GM12878 (cell line): ENCODE data around the gene KRT12. TPM values are rescaled to one million over a fixed set of nuclear protein-coding genes. Genes with fewer than 3 reads are reported as not detected.

Experiments
- ATAC-seq: fragments of 200-7000 bp; cut with Tn5 transposase; 3 replicates; pipeline ENCODE4 v1.9.1; 2020; ENCODE audit warnings: mild to moderate bottlenecking, moderate library complexity
- BruUV-seq: library from RNA; stranded (reverse); fragments of 400-500 nt; replicated peaks from 2 replicates; lab custom pipeline; 2021; lab: Mats Ljungman, UMichigan
- CTCF ChIA-PET: fragments of 300-600 bp; sonication (Branson Sonifier 250); formaldehyde crosslinking; extraction: SDS; loops from one replicate; lab custom pipeline; 2021; ENCODE audit warnings: inconsistent platforms; lab: Yijun Ruan, JAX
- POLR2A ChIA-PET: fragments of 350-600 bp; formaldehyde crosslinking; extraction: SDS; loops from one replicate; lab custom pipeline; 2021; ENCODE audit warnings: inconsistent platforms; lab: Charles Lee
- RAD21 ChIA-PET: fragments of 300-600 bp; sonication (Branson Sonifier 250); formaldehyde crosslinking; loops from one replicate; lab custom pipeline; 2023; ENCODE audit warnings: antibody characterized with exemption; ENCODE audit not compliant: unreplicated experiment; lab: Charles Lee
- SMC1A ChIA-PET: fragments of 300-600 bp; sonication (Branson Sonifier 250); formaldehyde crosslinking; loops from one replicate; lab custom pipeline; 2023; ENCODE audit not compliant: unreplicated experiment, uncharacterized antibody; lab: Charles Lee
- DNase-seq: peaks from one replicate; pipeline ENCODE4 v3.0.0-alpha.2; 2011; ENCODE audit warnings: low read depth, low spot score
- FAIRE-seq: peaks from 3 replicates; lab custom pipeline; 2011; peaks lifted over from hg19 to GRCh38; lab: Jason Lieb, UNC
- H2AFZ ChIP-seq: 2 replicates; pipeline ENCODE4 v1.6.0; 2011; ENCODE audit warnings: low read depth, low read length, control low read depth; ENCODE audit not compliant: control insufficient read depth
- H3K27ac ChIP-seq: 2 replicates; pipeline ENCODE4 v1.5.1; 2011; ENCODE audit warnings: control low read depth; ENCODE audit not compliant: control insufficient read depth, insufficient read depth
- H3K27me3 ChIP-seq, 2 experiments: replicated peaks in 1 of 2; 2 replicates each; pipeline versions ENCODE4 v1.6.0 to v1.6.1; 2011; ENCODE audit warnings: low read length in 1 of 2; ENCODE audit not compliant: control insufficient read depth in 2 of 2, insufficient read depth in 2 of 2
- H3K36me3 ChIP-seq, 2 experiments: 2 replicates each; pipeline ENCODE4 v1.5.1; 2011; ENCODE audit warnings: low read length in 1 of 2; ENCODE audit not compliant: control insufficient read depth in 2 of 2, insufficient read depth in 2 of 2
- H3K4me1 ChIP-seq: 2 replicates; pipeline ENCODE4 v1.6.1; 2011; ENCODE audit warnings: mild to moderate bottlenecking, low read length, moderate library complexity, mixed read lengths; ENCODE audit not compliant: control insufficient read depth, insufficient read depth
- H3K4me2 ChIP-seq: 2 replicates; pipeline ENCODE4 v1.6.0; 2011; ENCODE audit warnings: control low read depth; ENCODE audit not compliant: control insufficient read depth, insufficient read depth
- H3K4me3 ChIP-seq: fragments of 200-600 bp; sonication (generic); 2 replicates; pipeline ENCODE4 v1.5.1; 2016
- H3K79me2 ChIP-seq: 2 replicates; pipeline ENCODE4 v1.6.0; 2011; ENCODE audit warnings: low read length; ENCODE audit not compliant: control insufficient read depth, insufficient read depth
- H3K9ac ChIP-seq: 2 replicates; pipeline ENCODE4 v1.8.0; 2011; ENCODE audit warnings: low read length, control low read depth, mixed read lengths; ENCODE audit not compliant: control insufficient read depth, insufficient read depth
- H3K9me3 ChIP-seq: replicated peaks from 3 replicates; pipeline ENCODE4 v1.5.1; 2011; ENCODE audit warnings: mild to moderate bottlenecking, low read length; ENCODE audit not compliant: control insufficient read depth, insufficient read depth
- H4K20me1 ChIP-seq: 2 replicates; pipeline ENCODE4 v1.6.0; 2011; ENCODE audit not compliant: control insufficient read depth, insufficient read depth
- BRCA1 ChIP-seq: IDR thresholded peaks from 2 replicates; pipeline ENCODE4 v1.6.1; 2011; ENCODE audit warnings: low read depth, low read length, improper control_type of control experiment
- EGR1 ChIP-seq, 2 experiments: IDR thresholded peaks; 1 replicate in 1 of 2; 2 replicates in 1 of 2; pipeline ENCODE4 v1.6.1; 2011 to 2012; ENCODE audit warnings: low read depth in 2 of 2, low read length in 2 of 2, borderline replicate concordance in 1 of 2, mild to moderate bottlenecking in 1 of 2, moderate library complexity in 1 of 2
- WGBS: methylation state at CpG from one replicate; pipeline ENCODE4 v1.1.6; 2016; ENCODE audit warnings: low lambda C conversion rate; ENCODE audit not compliant: insufficient replicate concordance, insufficient coverage; ENCODE audit errors: missing lambda C conversion rate; 5-methylcytosine and 5-hydroxymethylcytosine counted together
- in situ Hi-C: fragments of 300-500 bp; cut with MboI; formaldehyde crosslinking; loops from 9 replicates; pipeline ENCODE4 v1.14.3; 2018; ENCODE audit warnings: mixed read lengths
- intact Hi-C: fragments of 100-400 bp; cut with micrococcal nuclease; formaldehyde crosslinking; loops from one replicate; pipeline ENCODE4 v1.14.2; 2022; ENCODE audit not compliant: unreplicated experiment
- polyA plus RNA-seq, 11 experiments: library from polyadenylated mRNA; depleted of rRNA in 4 of 11; unstranded in 6 of 11; stranded (reverse) in 5 of 11; fragments of >200 nt; fragmentation: Nextera tagmentation in 4 of 11; fragmentation: Illumina TruSeq in 1 of 11; extraction: Ambion mirVana in 4 of 11; extraction: Trizol in 1 of 11; gene quantifications; 1 replicate in 1 of 11; 2 replicates in 10 of 11; pipeline versions ENCODE4 v1.2.1 to v1.2.3, GENCODE V29; 2011 to 2016; ENCODE audit warnings: inconsistent platforms in 2 of 11, missing spikeins in 2 of 11, low read depth in 1 of 11
- total RNA-seq, 4 experiments: library from RNA; depleted of rRNA in 3 of 4; stranded (reverse); fragments of >200 nt in 3 of 4; fragmentation: Illumina TruSeq in 1 of 4; extraction: Trizol in 1 of 4; gene quantifications; 2 replicates each; pipeline versions ENCODE4 v1.2.1 to v1.2.3, GENCODE V29; 2013 to 2021
- TF ChIP-seq, protein P1 (sequence below): fragments of 450-650 bp; IDR thresholded peaks from 2 replicates; pipeline ENCODE4 v1.6.1; 2016; ENCODE audit warnings: mild to moderate bottlenecking, moderate library complexity, borderline replicate concordance

KRT12 gene
- total and polyA plus RNA-seq, 10 of the 15 experiments (the other 5 are each of a cell fraction or from before 2014, with no cell fraction given): not detected

- ChIA-PET SMC1A (interaction anchor here (1.4 to 2.2 kb wide), 4 partner anchors 11 to 792 kb away, joined by 3 to 11 read pairs (median 8); no protein-coding TSS in a partner anchor), RAD21 (interaction anchor here (0.7 to 2.5 kb wide), 7 partner anchors 47 to 806 kb away, joined by 3 to 10 read pairs (median 4); no protein-coding TSS in a partner anchor), CTCF (interaction anchor here (0.5 to 3.1 kb wide), 18 partner anchors 9 to 806 kb away, joined by 3 to 20 read pairs (median 6); partner anchors contain the start of gene KRT12), POLR2A (no interaction called here)
- DNase-seq (no peak), ATAC-seq (no peak), FAIRE-seq (no peak)
- Histone ChIP-seq H2AFZ (no peak overlapping the region), H3K79me2 (no peaks in the 10 kb centered on the region), H4K20me1 (no peaks in the 10 kb centered on the region), H3K27ac (no peak overlapping the region), H3K9me3 (no peaks in the 10 kb centered on the region), H3K36me3 (no peaks in the 10 kb centered on the region), H3K4me3 (no peak overlapping the region), H3K27me3 (peaks cover 0 to 4% of the 10 kb centered on the region in 2 experiments; a peak in 3 of 4 replicates), H3K4me1 (no peaks in the 10 kb centered on the region)
- intact Hi-C loops: loop anchor here (2.0 to 5.0 kb wide), 4 partner anchors 55 to 805 kb away; no protein-coding TSS in a partner anchor
- in situ Hi-C loops: no loop called here
- TF ChIP-seq BRCA1 (no peak), EGR1 (IDR thresholded peaks at IDR 0.05; ENCODE audit: borderline replicate concordance in 1 of 2, low read depth in 2 of 2, low read length in 2 of 2) (no peak)
- TF ChIP-seq, protein P1, sequence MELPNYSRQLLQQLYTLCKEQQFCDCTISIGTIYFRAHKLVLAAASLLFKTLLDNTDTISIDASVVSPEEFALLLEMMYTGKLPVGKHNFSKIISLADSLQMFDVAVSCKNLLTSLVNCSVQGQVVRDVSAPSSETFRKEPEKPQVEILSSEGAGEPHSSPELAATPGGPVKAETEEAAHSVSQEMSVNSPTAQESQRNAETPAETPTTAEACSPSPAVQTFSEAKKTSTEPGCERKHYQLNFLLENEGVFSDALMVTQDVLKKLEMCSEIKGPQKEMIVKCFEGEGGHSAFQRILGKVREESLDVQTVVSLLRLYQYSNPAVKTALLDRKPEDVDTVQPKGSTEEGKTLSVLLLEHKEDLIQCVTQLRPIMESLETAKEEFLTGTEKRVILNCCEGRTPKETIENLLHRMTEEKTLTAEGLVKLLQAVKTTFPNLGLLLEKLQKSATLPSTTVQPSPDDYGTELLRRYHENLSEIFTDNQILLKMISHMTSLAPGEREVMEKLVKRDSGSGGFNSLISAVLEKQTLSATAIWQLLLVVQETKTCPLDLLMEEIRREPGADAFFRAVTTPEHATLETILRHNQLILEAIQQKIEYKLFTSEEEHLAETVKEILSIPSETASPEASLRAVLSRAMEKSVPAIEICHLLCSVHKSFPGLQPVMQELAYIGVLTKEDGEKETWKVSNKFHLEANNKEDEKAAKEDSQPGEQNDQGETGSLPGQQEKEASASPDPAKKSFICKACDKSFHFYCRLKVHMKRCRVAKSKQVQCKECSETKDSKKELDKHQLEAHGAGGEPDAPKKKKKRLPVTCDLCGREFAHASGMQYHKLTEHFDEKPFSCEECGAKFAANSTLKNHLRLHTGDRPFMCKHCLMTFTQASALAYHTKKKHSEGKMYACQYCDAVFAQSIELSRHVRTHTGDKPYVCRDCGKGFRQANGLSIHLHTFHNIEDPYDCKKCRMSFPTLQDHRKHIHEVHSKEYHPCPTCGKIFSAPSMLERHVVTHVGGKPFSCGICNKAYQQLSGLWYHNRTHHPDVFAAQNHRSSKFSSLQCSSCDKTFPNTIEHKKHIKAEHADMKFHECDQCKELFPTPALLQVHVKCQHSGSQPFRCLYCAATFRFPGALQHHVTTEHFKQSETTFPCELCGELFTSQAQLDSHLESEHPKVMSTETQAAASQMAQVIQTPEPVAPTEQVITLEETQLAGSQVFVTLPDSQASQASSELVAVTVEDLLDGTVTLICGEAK: no peak
- TF ChIP-seq, all 136 proteins: peak for 0
- no peak overlapping the region for H3K9ac ChIP-seq
- no peak overlapping the region for H3K4me2 ChIP-seq
- BruUV-seq: no TSS peak
- WGBS: 32% methylated on average over 5 of the region's 5 CpGs
Observed at GRCh38 chr17:40857535-40857934, 9.5 kb downstream of the KRT12 start.
